GM20000 (cell line): ENCODE data around the gene GRB10.

Experiments used
- DNase-seq: peaks from one replicate; pipeline ENCODE4 v3.0.0; 2012; ENCODE audit warnings: low spot score
- TF ChIP-seq, protein P1 (sequence below): IDR thresholded peaks from 2 replicates; pipeline ENCODE4 v1.5.1; 2012; ENCODE audit warnings: mild to moderate bottlenecking, control low read depth; ENCODE audit errors: extremely low read depth, missing control alignments

The GRB10 gene

DNA sequence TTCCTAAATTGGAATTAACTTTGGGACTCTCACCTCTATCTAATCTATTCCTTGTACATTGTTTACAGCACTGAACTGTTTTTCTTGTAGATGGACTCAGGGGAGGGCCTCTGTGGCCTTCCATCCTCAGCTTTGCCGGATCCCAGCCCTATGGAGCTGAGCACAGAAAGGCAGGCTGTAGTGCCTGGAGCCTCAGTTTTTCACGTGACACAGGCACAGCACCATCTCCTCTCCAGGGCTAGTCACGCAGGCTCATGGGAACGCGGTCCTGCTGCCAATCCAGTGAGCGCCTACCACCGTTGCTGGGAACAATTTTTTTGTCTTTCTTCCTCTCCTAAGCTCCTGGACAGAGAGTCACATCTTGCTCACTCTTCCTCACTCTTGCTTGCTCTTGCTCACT, 141.9 kb downstream of the GRB10 start:
- DNase-seq = no peak
- TF ChIP-seq, protein P1, sequence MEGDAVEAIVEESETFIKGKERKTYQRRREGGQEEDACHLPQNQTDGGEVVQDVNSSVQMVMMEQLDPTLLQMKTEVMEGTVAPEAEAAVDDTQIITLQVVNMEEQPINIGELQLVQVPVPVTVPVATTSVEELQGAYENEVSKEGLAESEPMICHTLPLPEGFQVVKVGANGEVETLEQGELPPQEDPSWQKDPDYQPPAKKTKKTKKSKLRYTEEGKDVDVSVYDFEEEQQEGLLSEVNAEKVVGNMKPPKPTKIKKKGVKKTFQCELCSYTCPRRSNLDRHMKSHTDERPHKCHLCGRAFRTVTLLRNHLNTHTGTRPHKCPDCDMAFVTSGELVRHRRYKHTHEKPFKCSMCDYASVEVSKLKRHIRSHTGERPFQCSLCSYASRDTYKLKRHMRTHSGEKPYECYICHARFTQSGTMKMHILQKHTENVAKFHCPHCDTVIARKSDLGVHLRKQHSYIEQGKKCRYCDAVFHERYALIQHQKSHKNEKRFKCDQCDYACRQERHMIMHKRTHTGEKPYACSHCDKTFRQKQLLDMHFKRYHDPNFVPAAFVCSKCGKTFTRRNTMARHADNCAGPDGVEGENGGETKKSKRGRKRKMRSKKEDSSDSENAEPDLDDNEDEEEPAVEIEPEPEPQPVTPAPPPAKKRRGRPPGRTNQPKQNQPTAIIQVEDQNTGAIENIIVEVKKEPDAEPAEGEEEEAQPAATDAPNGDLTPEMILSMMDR = no peak

DNA sequence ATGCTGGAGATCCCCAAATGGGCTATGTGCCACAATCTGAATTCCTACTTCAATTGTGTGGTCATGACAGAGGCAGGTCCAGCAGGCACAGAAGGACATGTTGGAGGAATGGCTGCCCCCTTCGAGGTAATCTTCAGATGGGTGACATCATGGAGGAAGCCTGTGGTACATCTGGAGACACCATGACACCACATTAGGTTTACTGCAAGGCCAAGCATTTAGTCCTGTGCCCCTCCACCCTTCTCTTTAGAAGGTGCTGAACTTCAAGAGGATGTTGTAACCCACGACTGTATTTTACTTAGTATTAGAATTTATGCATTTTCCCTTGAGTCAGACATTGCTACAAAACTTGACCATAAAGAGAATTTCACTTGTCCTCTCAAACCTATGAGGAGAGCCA, 142.4 kb downstream of the GRB10 start:
- TF ChIP-seq, protein P1 = no peak
- DNase-seq = no peak

DNA sequence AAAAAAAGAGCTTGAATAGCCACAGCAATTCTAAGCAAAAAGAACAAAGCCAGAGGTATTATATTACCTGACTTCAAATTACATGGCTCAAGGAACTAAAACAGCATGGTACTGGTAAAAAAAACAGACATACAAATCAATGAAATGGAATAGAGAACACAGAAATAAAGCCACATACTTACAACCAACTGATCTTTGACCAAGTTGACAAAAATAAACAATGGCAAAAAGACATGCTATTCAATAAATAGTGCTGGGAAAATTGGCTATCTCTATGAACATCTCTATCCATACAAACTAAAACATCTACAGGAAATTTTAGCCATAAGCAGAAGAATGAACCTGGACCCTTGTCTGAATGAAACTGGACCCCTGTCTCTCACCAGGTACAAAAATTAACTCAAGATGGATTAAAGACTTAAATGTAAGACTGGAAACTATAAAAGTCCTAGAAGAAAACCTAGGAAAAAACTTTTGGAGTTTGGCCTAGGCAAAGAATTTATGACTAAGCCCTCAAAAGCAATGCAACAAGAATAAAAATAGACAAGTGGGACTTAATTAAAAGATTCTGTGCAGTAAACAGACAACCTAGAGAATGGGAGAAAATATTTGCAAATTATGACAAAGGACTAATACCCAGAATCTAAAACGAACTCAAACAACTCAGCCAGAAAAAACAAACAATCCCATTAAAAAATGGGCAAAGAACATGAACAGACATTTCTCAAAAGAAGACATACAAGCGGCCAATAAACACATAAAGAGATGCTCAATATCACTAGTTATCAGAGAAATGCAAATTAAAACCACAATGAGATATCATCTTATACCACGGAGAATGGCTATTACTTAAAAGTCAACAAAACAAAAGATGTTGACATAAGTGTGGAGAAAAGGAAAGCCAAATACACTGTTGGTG, 144.7 kb downstream of the GRB10 start:
- TF ChIP-seq, protein P1 = no peak

DNA sequence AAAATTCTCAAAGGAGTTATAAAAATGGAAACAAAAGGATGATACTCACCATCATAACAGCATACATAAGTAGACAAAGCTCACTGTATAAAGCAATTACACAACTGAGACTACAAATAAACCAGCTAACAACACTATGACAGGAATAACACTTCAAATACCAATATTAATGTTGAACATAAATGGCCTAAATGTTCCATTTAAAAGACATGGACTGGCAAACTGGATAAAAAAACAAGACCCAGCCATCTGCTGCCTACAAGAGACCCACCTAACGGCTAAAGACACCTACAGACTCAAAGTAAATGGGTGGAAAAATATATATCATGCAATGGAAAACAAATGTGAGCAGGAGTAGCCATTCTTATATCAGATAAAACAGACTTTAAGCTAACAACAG, 148.3 kb downstream of the GRB10 start:
- TF ChIP-seq, protein P1 = no peak
- no peak for DNase-seq

More for the DNA sequence above, 144.7 kb downstream of the GRB10 start:
- DNase-seq = no peak

DNA sequence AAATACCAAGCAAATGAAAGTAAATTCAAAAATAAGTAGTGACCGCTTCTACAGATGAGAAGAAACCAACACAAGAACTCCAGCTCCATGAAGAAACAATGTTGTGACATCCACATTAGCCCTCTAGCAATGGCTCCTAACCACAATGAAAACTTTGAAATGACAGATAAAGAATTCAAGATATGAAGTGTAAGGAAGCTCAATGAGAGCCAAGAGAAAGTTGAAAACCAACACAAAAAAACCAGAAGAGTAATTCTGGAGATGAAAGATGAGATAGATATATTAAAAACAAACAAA, 149.3 kb downstream of the GRB10 start:
- TF ChIP-seq, protein P1 = no peak
- DNase-seq = no peak

DNA sequence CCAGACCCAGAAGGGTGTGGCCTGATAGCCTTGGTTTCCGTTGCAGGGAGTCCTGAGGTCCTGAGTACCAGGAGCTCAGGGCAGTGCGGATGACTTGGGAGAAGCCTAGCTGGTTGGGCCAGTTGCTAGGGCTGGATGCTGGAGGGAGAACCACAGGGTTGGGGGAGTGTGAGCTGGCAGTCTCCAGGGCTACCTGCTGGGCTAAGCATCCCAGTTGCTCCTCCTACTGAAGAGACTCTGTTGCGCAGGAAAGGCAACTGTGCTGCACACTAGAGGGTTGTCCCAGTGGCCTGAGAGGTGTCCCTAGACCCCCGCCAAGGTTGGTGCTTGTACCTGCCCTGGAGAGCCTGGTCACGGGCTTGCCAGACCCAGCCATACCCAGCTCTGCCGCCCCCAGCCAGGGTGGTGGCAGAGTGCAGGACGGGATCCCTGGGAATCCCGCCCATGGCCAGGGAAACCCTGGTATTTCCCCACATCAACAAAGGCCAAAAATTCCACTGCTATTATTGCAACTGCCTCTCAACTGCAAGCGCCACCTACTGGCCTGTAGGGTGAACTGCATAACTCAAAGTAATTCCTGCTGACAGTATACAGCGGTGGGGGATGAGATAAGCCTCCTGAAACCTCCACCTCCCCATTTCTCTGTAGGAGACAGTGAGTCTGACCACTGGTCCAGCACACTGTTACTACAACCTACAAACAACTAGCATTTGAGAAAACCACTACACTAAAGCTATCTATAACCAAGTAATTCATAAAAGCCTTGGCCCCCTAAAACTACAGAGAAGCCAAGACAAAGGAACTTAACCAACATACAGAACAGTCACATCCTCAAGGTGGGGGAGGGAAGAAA, 149.9 kb downstream of the GRB10 start:
- peak; percentile 60 for DNase-seq
- TF ChIP-seq, protein P1 = peak; percentile 81

DNA sequence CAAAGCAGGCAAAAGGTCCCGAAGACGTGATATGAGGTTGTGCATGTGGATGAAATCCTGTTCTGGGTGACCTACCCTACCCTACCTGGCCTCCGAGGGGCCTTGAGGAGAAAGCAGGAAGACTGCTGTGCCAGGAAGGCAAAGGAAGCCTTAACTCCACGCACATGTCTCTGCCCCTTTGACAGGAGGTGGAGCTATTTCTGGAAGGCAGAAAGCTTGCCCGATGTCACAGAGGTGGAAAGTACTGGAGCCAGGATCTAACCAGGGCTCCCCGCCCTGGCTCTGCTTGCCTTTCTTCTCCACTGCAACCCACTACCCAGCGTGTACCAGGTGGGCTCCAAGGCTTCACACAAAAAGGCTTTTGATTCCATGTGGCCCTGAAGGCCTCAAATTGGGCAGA, 151.1 kb downstream of the GRB10 start:
- no peak for DNase-seq
- TF ChIP-seq, protein P1 = no peak
